ENCODE data around the gene NLGN1.

- TF ChIP-seq, protein P1, sequence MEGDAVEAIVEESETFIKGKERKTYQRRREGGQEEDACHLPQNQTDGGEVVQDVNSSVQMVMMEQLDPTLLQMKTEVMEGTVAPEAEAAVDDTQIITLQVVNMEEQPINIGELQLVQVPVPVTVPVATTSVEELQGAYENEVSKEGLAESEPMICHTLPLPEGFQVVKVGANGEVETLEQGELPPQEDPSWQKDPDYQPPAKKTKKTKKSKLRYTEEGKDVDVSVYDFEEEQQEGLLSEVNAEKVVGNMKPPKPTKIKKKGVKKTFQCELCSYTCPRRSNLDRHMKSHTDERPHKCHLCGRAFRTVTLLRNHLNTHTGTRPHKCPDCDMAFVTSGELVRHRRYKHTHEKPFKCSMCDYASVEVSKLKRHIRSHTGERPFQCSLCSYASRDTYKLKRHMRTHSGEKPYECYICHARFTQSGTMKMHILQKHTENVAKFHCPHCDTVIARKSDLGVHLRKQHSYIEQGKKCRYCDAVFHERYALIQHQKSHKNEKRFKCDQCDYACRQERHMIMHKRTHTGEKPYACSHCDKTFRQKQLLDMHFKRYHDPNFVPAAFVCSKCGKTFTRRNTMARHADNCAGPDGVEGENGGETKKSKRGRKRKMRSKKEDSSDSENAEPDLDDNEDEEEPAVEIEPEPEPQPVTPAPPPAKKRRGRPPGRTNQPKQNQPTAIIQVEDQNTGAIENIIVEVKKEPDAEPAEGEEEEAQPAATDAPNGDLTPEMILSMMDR (IDR thresholded peaks at IDR 0.05) = no peak
- no peak for TF ChIP-seq ZFX (IDR thresholded peaks at IDR 0.05; ENCODE audit: borderline replicate concordance)
Observed at GRCh38 chr3:174242311-174243041, 844.9 kb downstream of the NLGN1 start.
